Measurements from ENCODE around the gene CYP17A1. TPM values are rescaled to one million over a fixed set of nuclear protein-coding genes. Genes with fewer than 3 reads are reported as not detected.
A peak's percentile ranks its signal among the peaks of the same experiment; 100 is the strongest.
"Not testable (repeated sequence)": the region's sequence is repeated elsewhere in the genome, so short reads cannot be mapped to it uniquely, and the experiment has no call there.

CYP17A1 gene
- total RNA-seq, 2 experiments from 2014 or later, result not detected

- no peaks in the 10 kb centered on the region for H3K4me1 Mint-ChIP-seq (ENCODE audit: low read depth)
- DNase-seq (no peak), ATAC-seq (no peak)
- H3K9me3 Mint-ChIP-seq, result no peaks in the 10 kb centered on the region
- H3K4me3 Mint-ChIP-seq, result no peak overlapping the region
- no peaks in the 10 kb centered on the region for H3K36me3 Mint-ChIP-seq (ENCODE audit: low read depth)
- POLR2A ChIA-PET, result no interaction called here
- intact Hi-C loops (cut with micrococcal nuclease), result loop anchor here (10.0 kb wide), 1 partner anchor 399 kb away; the partner anchor contains the start of gene RPEL1
- CTCF ChIA-PET, result interaction anchor here (1.1 to 1.6 kb wide), 2 partner anchors 21 to 57 kb away, joined by 3 to 4 read pairs; no protein-coding TSS in a partner anchor
- no peaks in the 10 kb centered on the region for H3K27me3 Mint-ChIP-seq
- H3K27ac Mint-ChIP-seq, result no peak overlapping the region
- TF ChIP-seq CTCF (IDR thresholded peaks at IDR 0.05), result no peak
Observed at GRCh38 chr10:102845352-102845902, 8.2 kb upstream of the CYP17A1 start.

GRCh38 chr10:102844190-102844776 lies 7.1 kb upstream of the CYP17A1 start:
- H3K27me3 Mint-ChIP-seq; H3K9me3 Mint-ChIP-seq; H3K4me1 Mint-ChIP-seq (ENCODE audit: low read depth); H3K27ac Mint-ChIP-seq; POLR2A ChIA-PET; H3K4me3 Mint-ChIP-seq; DNase-seq; ATAC-seq; H3K36me3 Mint-ChIP-seq (ENCODE audit: low read depth); CTCF ChIA-PET: not testable (repeated sequence)
- intact Hi-C loops (cut with micrococcal nuclease), result loop anchor here (10.0 kb wide), 1 partner anchor 401 kb away; the partner anchor contains the start of gene RPEL1

GRCh38 chr10:102843139-102843538 lies 5.9 kb upstream of the CYP17A1 start:
- H3K27me3 Mint-ChIP-seq; DNase-seq; H3K9me3 Mint-ChIP-seq; H3K4me3 Mint-ChIP-seq; H3K27ac Mint-ChIP-seq; POLR2A ChIA-PET; CTCF ChIA-PET; H3K4me1 Mint-ChIP-seq (ENCODE audit: low read depth); ATAC-seq; H3K36me3 Mint-ChIP-seq (ENCODE audit: low read depth): not testable (repeated sequence)
- intact Hi-C loops (cut with micrococcal nuclease), result loop anchor here (10.0 kb wide), 1 partner anchor 402 kb away; the partner anchor contains the start of gene RPEL1

- Mint-ChIP-seq H3K4me1 (ENCODE audit: low read depth) (no peaks in the 10 kb centered on the region), H3K9me3 (peaks cover 6% of the 10 kb centered on the region), H3K36me3 (ENCODE audit: low read depth) (no peaks in the 10 kb centered on the region), H3K27ac (no peak overlapping the region), H3K27me3 (no peaks in the 10 kb centered on the region), H3K4me3 (no peak overlapping the region)
- no peak for ATAC-seq
- CTCF ChIA-PET, result interaction anchor here (1.4 kb wide), 1 partner anchor 128 kb away, joined by 3 read pairs; the partner anchor contains the start of genes ARL3 and SFXN2
- intact Hi-C loops (cut with micrococcal nuclease), result loop anchor here (10.0 kb wide), 1 partner anchor 403 kb away; the partner anchor contains the start of gene RPEL1
- POLR2A ChIA-PET, result no interaction called here
- DNase-seq, result no peak
- TF ChIP-seq CTCF (IDR thresholded peaks at IDR 0.05), result no peak
Observed at GRCh38 chr10:102841827-102842345, 4.7 kb upstream of the CYP17A1 start.

GRCh38 chr10:102838276-102838927 lies 1.2 kb upstream of the CYP17A1 start:
- DNase-seq; H3K4me1 Mint-ChIP-seq (ENCODE audit: low read depth); H3K27me3 Mint-ChIP-seq; H3K9me3 Mint-ChIP-seq; H3K4me3 Mint-ChIP-seq; POLR2A ChIA-PET; H3K36me3 Mint-ChIP-seq (ENCODE audit: low read depth); ATAC-seq; H3K27ac Mint-ChIP-seq: not testable (repeated sequence)
- CTCF ChIA-PET, result interaction anchor here (4.8 kb wide), 1 partner anchor 63 kb away, joined by 71 read pairs; no protein-coding TSS in a partner anchor
- intact Hi-C loops (cut with micrococcal nuclease), result loop anchor here (5.0 kb wide), 1 partner anchor 229 kb away; no protein-coding TSS in a partner anchor

- ChIA-PET CTCF (interaction anchor here (0.6 to 4.8 kb wide), 20 partner anchors 9 to 414 kb away, joined by 3 to 71 read pairs (median 4); no protein-coding TSS in a partner anchor), POLR2A (no interaction called here)
- Mint-ChIP-seq H3K9me3 (peaks cover 6% of the 10 kb centered on the region), H3K4me1 (ENCODE audit: low read depth) (peaks cover 3% of the 10 kb centered on the region), H3K36me3 (ENCODE audit: low read depth) (no peaks in the 10 kb centered on the region), H3K27ac (no peak overlapping the region), H3K27me3 (no peaks in the 10 kb centered on the region), H3K4me3 (no peak overlapping the region)
- ATAC-seq (peak; percentile 97), DNase-seq (peak; percentile 85)
- TF ChIP-seq CTCF (IDR thresholded peaks at IDR 0.05), result peak; percentile 89
- intact Hi-C loops (cut with micrococcal nuclease), result loop anchor here (5.0 kb wide), 1 partner anchor 232 kb away; no protein-coding TSS in a partner anchor
Observed at GRCh38 chr10:102835007-102835482, 2.2 kb downstream of the CYP17A1 start.
